ENCODE data around the gene OR2B3.
"Not testable (repeated sequence)": the region's sequence is repeated elsewhere in the genome, so short reads cannot be mapped to it uniquely, and the experiment has no call there.

OR2B3 gene

GRCh38 chr6:29087213-29087612 is at the start of gene OR2B3:
TSS of gene OR2B3 (minus strand) at chr6:29087313. CDS start at chr6:29087248, 65 bp downstream.
- DNase-seq: no peak

GRCh38 chr6:29131691-29132090 is 44.6 kb upstream of the OR2B3 start:
- DNase-seq: no peak

GRCh38 chr6:29130644-29131043 is 43.5 kb upstream of the OR2B3 start:
- DNase-seq: no peak

GRCh38 chr6:29129326-29130012 is 42.4 kb upstream of the OR2B3 start:
- no peak for DNase-seq

- DNase-seq: not testable (repeated sequence)
Measured at GRCh38 chr6:29114964-29115363, 27.9 kb upstream of the OR2B3 start.

- peak; percentile 0 for DNase-seq
Measured at GRCh38 chr6:29112135-29112534, 25.0 kb upstream of the OR2B3 start.

- DNase-seq: no peak
Measured at GRCh38 chr6:29107758-29108157, 20.6 kb upstream of the OR2B3 start, which contains the start of gene OR2J3. TSS of gene OR2J3 (plus strand) at chr6:29108058. CDS start at chr6:29111891, 3,833 bp downstream.

GRCh38 chr6:29099190-29099589 is 12.1 kb upstream of the OR2B3 start, which contains the start of gene OR2J1:
TSS of gene OR2J1 (plus strand) at chr6:29099490. CDS start at chr6:29100943, 1,453 bp downstream.
- no peak for DNase-seq

- no peak for DNase-seq
Measured at GRCh38 chr6:29097803-29098202, 10.7 kb upstream of the OR2B3 start.

GRCh38 chr6:29092957-29093356 is 5.8 kb upstream of the OR2B3 start:
- no peak for DNase-seq

GRCh38 chr6:29082457-29082856 is 4.7 kb downstream of the OR2B3 start:
- no peak for DNase-seq

GRCh38 chr6:29081312-29081711 is 5.8 kb downstream of the OR2B3 start:
- DNase-seq: no peak

GRCh38 chr6:29079203-29079602 is 7.9 kb downstream of the OR2B3 start:
- no peak for DNase-seq

GRCh38 chr6:29071831-29072723 is 15.0 kb downstream of the OR2B3 start:
- peak; percentile 25 for DNase-seq

- no peak for DNase-seq
Measured at GRCh38 chr6:29051680-29052079, 35.4 kb downstream of the OR2B3 start.

GRCh38 chr6:29045075-29045474 is 42.0 kb downstream of the OR2B3 start, which contains the start of gene OR2W1:
TSS of gene OR2W1 (minus strand) at chr6:29045175. CDS start at chr6:29045175, 0 bp downstream.
- DNase-seq: no peak

All from activated CD4-positive, alpha-beta T cell treated with anti-CD3 and anti-CD28 coated beads, Interleukin-10, Interleukin-2, amounts not matched to agents 100 ng/mL and 50 ng/mL, durations not matched to agents 16 hours and 8 hours (primary cell).